ENCODE data around the gene DVL1.
A peak's percentile ranks its signal among the peaks of the same experiment; 100 is the strongest.
"Not testable (repeated sequence)": the region's sequence is repeated elsewhere in the genome, so short reads cannot be mapped to it uniquely, and the experiment has no call there.

DVL1 gene

GRCh38 chr1:1373051-1373814 is 24.0 kb upstream of the DVL1 start:
- DNase-seq: no peak

GRCh38 chr1:1371746-1372711 is 22.8 kb upstream of the DVL1 start:
- DNase-seq: peak; percentile 67

- DNase-seq: peak; percentile 34
Measured at GRCh38 chr1:1371364-1371745, 22.1 kb upstream of the DVL1 start.

DNA sequence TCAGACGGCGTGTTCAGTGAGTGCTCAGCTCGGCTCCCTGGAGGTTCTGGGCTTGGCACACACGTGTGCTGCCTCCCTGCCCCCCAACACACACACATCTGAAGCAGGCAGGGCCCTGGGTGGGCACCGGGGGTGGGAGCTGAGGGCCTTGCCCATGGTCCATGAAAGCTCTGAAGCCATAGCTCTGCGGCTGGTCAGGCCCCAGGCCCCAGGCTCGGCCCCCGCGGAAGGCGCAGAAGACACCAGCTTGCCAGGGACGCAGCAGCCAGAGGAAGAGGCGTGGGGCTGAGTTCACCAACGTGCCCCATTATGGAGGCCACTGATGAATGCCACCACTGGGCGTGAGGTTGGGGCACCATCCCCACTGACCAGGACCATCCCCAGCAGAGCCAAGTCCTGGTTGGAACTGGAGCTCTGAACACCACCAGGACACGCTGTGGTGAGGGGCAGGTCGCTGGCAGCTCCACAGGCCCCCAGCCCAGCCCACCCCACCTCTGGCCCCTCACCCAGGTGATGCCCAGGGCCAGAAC is 21.6 kb upstream of the DVL1 start:
- DNase-seq: no peak

DNA sequence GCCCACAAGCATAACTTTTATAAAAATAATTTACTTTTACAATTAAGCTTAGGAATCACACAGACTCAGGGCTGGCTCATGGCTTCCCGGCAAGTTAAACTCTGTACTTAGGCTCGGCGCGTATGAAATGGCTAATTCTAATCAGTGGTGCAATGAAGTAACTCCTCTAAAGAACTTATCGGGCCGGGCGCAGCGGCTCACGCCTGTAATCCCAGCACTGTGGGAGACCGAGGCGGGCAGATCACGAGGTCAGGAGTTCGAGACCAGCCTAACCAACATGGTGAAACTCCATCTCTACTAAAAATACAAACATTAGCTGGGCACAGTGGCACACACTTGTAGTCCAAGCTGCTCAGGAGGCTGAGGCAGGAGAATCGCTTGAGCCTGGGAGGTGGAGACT is 20.9 kb upstream of the DVL1 start:
- not testable (repeated sequence) for DNase-seq

GRCh38 chr1:1367315-1367714 is 18.1 kb upstream of the DVL1 start:
- no peak for DNase-seq

DNA sequence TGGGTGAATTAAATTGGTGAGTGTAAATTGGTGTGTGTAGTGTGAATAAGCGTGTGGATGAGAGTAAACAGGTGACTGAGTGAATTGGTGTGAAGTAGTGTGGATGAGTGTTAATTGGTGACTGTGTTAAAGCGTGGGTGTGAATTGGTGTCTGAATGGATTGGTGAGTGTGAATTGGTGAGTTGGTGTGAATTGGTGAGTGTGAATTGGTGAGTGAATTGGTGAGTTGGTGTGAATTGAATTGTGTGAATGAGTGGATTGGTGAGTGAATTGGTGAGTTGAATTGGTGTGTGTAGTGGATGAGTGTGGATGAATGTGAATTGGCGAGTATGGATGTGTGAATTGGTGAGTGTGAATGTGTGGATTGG is 17.5 kb upstream of the DVL1 start:
- no peak for DNase-seq

DNA sequence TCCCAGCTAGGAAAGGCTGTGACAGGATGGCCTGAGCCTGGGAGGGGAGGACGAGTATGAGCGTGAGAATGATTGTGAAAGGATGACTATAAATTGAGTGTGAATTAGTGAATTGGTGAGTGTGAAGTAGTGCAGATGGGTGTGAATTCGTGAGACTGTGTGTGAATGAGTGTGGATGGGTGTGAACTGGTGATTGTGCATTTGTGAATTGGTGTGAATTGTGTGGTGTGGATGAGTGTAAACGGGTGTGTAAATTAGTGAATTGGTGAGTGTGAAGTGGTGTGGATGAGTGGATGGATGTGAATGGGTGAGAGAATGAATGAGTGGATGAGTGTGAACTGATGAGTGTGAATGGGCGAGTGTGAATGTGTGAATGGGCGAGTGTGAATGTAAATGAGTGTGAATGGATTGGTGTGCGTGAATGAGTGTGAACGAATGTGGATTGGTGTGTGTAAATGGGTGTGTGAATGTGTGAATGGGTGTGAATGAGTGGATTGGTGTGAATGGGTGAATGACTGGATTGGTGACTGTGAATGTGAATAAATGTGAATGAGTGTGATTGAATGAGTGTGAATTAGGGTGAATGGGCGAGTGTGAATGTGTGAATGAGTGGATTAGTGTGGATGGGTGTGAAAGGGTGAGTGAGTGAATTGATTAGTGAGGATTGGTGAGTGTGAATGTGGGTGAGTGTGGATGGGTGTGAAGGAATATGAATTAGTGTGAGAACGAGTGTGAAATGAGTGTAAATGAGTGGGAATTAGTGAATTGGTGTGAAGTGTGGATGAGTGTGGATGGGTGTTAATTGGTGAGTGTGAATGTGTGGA is 16.9 kb upstream of the DVL1 start:
- DNase-seq: no peak

- DNase-seq: no peak
Measured at GRCh38 chr1:1364266-1364665, 15.0 kb upstream of the DVL1 start.

DNA sequence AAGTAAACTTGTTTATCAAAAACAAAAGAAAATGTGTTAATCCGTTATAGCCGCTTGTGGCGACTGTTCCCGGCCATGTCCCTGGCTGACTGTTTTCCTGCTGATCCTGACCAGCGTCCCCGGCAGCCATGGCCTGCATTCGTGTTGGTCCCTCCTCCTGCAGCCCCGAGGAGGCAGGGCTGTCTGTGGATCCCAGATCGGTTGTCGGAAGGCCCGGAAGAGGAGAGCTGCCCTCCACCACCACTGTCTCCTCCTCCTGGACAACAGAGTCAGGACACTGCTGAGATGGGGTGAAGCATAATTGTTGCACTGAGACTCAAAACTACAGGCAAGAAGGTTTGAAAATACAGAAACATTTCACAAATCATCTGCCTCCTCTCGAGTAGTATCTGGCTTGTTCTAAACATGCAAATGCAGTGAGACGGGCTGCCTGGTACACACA is 12.8 kb upstream of the DVL1 start:
- DNase-seq: no peak

DNA sequence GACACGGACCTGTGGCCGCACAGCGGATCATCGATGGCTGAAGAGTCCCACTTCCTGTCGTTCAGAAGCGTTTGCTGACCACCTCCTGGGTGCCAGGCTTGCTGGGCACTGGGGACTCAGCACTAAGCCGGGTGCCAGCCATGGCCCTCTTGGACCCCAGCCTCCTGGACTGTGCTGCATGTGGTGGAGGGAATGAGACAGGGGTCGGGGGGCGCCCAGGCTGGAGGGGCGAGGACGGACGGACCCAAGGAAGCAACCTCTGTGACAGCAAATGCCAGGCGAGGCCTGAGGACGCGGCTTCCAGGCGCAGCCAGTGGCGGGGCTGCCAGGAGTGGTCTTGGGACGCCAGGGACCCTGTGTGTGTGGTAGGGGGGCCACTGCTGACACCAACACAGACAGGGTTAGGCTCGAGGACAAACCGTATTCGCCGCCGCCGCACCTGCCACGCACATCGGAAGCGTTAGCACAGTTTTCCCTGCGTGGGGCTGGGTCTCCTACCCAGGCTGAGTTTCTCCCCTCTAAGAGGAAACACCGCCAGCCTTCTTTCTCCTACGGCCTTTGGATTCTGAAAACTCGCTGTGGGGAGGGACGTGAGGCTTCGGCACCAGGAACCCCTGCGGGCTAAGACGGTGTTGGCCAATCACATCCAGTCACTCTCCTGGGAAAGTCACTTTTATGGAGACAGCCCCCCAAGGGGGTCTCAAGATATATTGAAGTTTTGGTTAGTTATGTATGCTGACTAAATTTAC is 12.2 kb upstream of the DVL1 start:
- no peak for DNase-seq

- DNase-seq: no peak
Measured at GRCh38 chr1:1360506-1361169, 11.4 kb upstream of the DVL1 start.

- no peak for DNase-seq
Measured at GRCh38 chr1:1359664-1360468, 10.6 kb upstream of the DVL1 start.

- no peak for DNase-seq
Measured at GRCh38 chr1:1359308-1359663, 10.1 kb upstream of the DVL1 start.

GRCh38 chr1:1358433-1359271 is 9.4 kb upstream of the DVL1 start, which contains the start of gene MXRA8:
MXRA8 (minus strand) TSS chr1:1358555; CDS start chr1:1358504, 51 bp downstream.
- no peak for DNase-seq

DNA sequence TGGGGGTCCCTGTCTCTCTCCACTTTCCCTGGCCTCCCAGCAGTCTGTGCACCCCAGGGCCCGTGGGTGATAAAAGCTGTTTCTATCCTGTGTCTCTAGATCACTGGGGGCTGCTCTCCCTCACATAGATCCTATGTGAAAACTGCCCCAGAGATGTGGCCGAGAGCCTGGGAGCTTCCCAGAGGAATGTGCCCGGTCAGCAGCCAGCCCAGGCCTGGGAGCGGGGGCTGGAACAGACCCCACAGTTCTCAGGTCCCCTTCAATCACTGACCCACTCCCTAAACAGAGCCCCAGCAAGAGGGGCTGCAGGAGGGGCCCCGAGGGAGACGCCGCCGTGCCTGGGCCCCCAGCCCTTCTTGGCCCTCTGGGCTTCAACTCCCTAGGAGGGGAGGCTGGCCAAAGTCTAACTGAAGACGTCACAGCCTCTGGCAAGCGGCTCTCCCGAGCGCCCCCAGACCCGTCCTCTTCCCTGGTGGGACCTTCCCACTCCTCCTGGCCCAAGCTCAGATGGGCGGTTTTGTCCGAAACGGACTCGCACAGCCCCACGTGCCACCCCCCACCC is 8.7 kb upstream of the DVL1 start:
- no peak for DNase-seq

GRCh38 chr1:1356796-1357401 is 7.7 kb upstream of the DVL1 start:
- no peak for DNase-seq

- no peak for DNase-seq
Measured at GRCh38 chr1:1356166-1356795, 7.1 kb upstream of the DVL1 start.

All from activated CD4-positive, alpha-beta T cell treated with anti-CD3 and anti-CD28 coated beads for 1 hour (primary cell).